ENCODE results near the gene RAMP3. TPM values are rescaled to one million over a fixed set of nuclear protein-coding genes. Genes with fewer than 3 reads are reported as not detected.

Gene RAMP3
- total RNA-seq, 1 experiment from 2014 or later = not detected

- no peak for DNase-seq (ENCODE audit: low spot score)
- TF ChIP-seq EZH2 (IDR thresholded peaks at IDR 0.05; ENCODE audit: borderline replicate concordance, low read depth, low read length, poor library complexity, severe bottlenecking) = no peak
- TF ChIP-seq, protein P1, sequence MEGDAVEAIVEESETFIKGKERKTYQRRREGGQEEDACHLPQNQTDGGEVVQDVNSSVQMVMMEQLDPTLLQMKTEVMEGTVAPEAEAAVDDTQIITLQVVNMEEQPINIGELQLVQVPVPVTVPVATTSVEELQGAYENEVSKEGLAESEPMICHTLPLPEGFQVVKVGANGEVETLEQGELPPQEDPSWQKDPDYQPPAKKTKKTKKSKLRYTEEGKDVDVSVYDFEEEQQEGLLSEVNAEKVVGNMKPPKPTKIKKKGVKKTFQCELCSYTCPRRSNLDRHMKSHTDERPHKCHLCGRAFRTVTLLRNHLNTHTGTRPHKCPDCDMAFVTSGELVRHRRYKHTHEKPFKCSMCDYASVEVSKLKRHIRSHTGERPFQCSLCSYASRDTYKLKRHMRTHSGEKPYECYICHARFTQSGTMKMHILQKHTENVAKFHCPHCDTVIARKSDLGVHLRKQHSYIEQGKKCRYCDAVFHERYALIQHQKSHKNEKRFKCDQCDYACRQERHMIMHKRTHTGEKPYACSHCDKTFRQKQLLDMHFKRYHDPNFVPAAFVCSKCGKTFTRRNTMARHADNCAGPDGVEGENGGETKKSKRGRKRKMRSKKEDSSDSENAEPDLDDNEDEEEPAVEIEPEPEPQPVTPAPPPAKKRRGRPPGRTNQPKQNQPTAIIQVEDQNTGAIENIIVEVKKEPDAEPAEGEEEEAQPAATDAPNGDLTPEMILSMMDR (conservative IDR thresholded peaks at IDR 0.05; ENCODE audit: low read depth, low read length) = no peak
- no peaks in the 10 kb centered on the region for H3K9me3 ChIP-seq (ENCODE audit: low read depth, low read length, poor library complexity, severe bottlenecking)
- H3K27ac ChIP-seq (ENCODE audit: low read depth, low read length, poor library complexity, severe bottlenecking) = no peak overlapping the region
- no peaks in the 10 kb centered on the region for H3K4me1 ChIP-seq (ENCODE audit: insufficient read depth, low read length, poor library complexity, severe bottlenecking)
- no peak overlapping the region for H3K4me3 ChIP-seq (ENCODE audit: low read depth, low read length, poor library complexity, severe bottlenecking)
- intact Hi-C loops (cut with micrococcal nuclease; ENCODE audit: unreplicated experiment) = no loop called here
- peaks cover 34% of the 10 kb centered on the region for H3K27me3 ChIP-seq (replicated peaks; ENCODE audit: insufficient read depth, low read depth, low read length, poor library complexity)
- H3K36me3 ChIP-seq (ENCODE audit: insufficient read depth, low read length, poor library complexity, severe bottlenecking) = no peaks in the 10 kb centered on the region
- BruUV-seq (replicated peaks) = no TSS peak
- POLR2A ChIA-PET (ENCODE audit: low non-redundant PET) = no interaction called here
- CTCF ChIA-PET = no interaction called here
These were observed 3.5 kb downstream of the RAMP3 start for GRCh38 chr7:45161138-45161537.

DNA sequence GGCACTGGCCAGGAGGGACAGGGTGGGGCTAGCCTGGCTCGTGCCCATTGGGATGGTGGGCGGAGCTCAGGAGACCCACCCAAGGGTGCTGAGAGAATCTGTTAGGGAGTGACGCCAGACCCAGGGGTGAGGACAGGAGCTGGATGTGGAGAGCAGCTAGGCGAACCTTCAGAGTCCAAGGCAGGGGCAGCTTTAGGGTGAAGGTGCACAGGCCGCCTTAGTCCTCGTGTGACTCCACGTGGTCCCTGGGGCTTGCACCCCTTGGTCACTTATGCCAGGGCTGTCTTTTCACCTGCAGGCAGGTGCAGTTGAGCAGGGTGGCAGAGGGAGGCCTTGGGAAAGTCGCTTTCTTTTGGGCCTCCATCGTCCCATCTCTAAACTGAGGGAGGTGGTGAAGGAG lies 4.3 kb downstream of the RAMP3 start:
- no peaks in the 10 kb centered on the region for H3K9me3 ChIP-seq (ENCODE audit: low read depth, low read length, poor library complexity, severe bottlenecking)
- no peak overlapping the region for H3K4me3 ChIP-seq (ENCODE audit: low read depth, low read length, poor library complexity, severe bottlenecking)
- POLR2A ChIA-PET (ENCODE audit: low non-redundant PET) = no interaction called here
- no TSS peak for BruUV-seq (replicated peaks)
- no peaks in the 10 kb centered on the region for H3K4me1 ChIP-seq (ENCODE audit: insufficient read depth, low read length, poor library complexity, severe bottlenecking)
- no peak for DNase-seq (ENCODE audit: low spot score)
- no peak for TF ChIP-seq EZH2 (IDR thresholded peaks at IDR 0.05; ENCODE audit: borderline replicate concordance, low read depth, low read length, poor library complexity, severe bottlenecking)
- TF ChIP-seq, protein P1 (conservative IDR thresholded peaks at IDR 0.05; ENCODE audit: low read depth, low read length) = no peak
- peaks cover 29% of the 10 kb centered on the region for H3K27me3 ChIP-seq (replicated peaks; ENCODE audit: insufficient read depth, low read depth, low read length, poor library complexity)
- H3K36me3 ChIP-seq (ENCODE audit: insufficient read depth, low read length, poor library complexity, severe bottlenecking) = no peaks in the 10 kb centered on the region
- CTCF ChIA-PET = no interaction called here
- H3K27ac ChIP-seq (ENCODE audit: low read depth, low read length, poor library complexity, severe bottlenecking) = no peak overlapping the region
- intact Hi-C loops (cut with micrococcal nuclease; ENCODE audit: unreplicated experiment) = no loop called here

GRCh38 chr7:45162311-45162845 lies 4.8 kb downstream of the RAMP3 start:
- Histone ChIP-seq H3K9me3 (ENCODE audit: low read depth, low read length, poor library complexity, severe bottlenecking) (no peaks in the 10 kb centered on the region), H3K27ac (ENCODE audit: low read depth, low read length, poor library complexity, severe bottlenecking) (no peak overlapping the region), H3K36me3 (ENCODE audit: insufficient read depth, low read length, poor library complexity, severe bottlenecking) (no peaks in the 10 kb centered on the region), H3K4me1 (ENCODE audit: insufficient read depth, low read length, poor library complexity, severe bottlenecking) (no peaks in the 10 kb centered on the region), H3K4me3 (ENCODE audit: low read depth, low read length, poor library complexity, severe bottlenecking) (no peak overlapping the region), H3K27me3 (replicated peaks; ENCODE audit: insufficient read depth, low read depth, low read length, poor library complexity) (peaks cover 24% of the 10 kb centered on the region)
- TF ChIP-seq, protein P1 (conservative IDR thresholded peaks at IDR 0.05; ENCODE audit: low read depth, low read length) = no peak
- no peak for TF ChIP-seq EZH2 (IDR thresholded peaks at IDR 0.05; ENCODE audit: borderline replicate concordance, low read depth, low read length, poor library complexity, severe bottlenecking)
- ChIA-PET CTCF (no interaction called here), POLR2A (ENCODE audit: low non-redundant PET) (no interaction called here)
- no TSS peak for BruUV-seq (replicated peaks)
- intact Hi-C loops (cut with micrococcal nuclease; ENCODE audit: unreplicated experiment) = no loop called here
- DNase-seq (ENCODE audit: low spot score) = no peak
